ENCODE measurements around the gene UBE2G2.
A peak's percentile ranks its signal among the peaks of the same experiment; 100 is the strongest.

The UBE2G2 gene

GRCh38 chr21:44742418-44743153 is 59.0 kb downstream of the UBE2G2 start:
- peak in 1 of 2 donors; percentile 51 for DNase-seq

GRCh38 chr21:44741921-44742320 is 59.7 kb downstream of the UBE2G2 start:
- no peak for DNase-seq

- DNase-seq, result no peak
These were observed 60.9 kb downstream of the UBE2G2 start for GRCh38 chr21:44740742-44741141.

DNA sequence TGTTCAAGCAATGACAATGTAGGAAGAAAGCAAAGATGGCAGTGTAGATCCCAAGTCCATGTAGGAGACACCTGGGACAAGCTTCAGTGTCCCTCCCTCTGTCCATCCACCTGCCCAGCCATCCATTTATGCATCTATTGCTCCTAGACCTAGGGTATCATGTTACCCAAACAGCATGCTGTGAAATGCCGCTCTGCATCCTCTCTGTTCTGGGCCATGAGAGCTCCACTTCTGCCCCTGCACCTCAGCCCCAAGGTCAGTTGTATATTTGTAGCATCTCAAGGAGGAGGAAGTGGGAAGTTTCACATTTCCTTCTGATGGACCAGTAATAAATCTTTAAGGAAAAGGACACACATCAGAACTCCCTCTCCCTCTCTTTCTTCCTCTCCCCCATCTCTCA is 62.3 kb downstream of the UBE2G2 start:
- DNase-seq, result no peak

- no peak for DNase-seq
These were observed 63.0 kb downstream of the UBE2G2 start for GRCh38 chr21:44738621-44739020.

- DNase-seq, result no peak
These were observed 63.8 kb downstream of the UBE2G2 start for GRCh38 chr21:44737706-44738354.

GRCh38 chr21:44736291-44737004 is 65.2 kb downstream of the UBE2G2 start:
- no peak for DNase-seq

- no peak for DNase-seq
These were observed 65.8 kb downstream of the UBE2G2 start for GRCh38 chr21:44735821-44736220.

- DNase-seq, result no peak
These were observed 66.8 kb downstream of the UBE2G2 start for GRCh38 chr21:44734841-44735240.

DNA sequence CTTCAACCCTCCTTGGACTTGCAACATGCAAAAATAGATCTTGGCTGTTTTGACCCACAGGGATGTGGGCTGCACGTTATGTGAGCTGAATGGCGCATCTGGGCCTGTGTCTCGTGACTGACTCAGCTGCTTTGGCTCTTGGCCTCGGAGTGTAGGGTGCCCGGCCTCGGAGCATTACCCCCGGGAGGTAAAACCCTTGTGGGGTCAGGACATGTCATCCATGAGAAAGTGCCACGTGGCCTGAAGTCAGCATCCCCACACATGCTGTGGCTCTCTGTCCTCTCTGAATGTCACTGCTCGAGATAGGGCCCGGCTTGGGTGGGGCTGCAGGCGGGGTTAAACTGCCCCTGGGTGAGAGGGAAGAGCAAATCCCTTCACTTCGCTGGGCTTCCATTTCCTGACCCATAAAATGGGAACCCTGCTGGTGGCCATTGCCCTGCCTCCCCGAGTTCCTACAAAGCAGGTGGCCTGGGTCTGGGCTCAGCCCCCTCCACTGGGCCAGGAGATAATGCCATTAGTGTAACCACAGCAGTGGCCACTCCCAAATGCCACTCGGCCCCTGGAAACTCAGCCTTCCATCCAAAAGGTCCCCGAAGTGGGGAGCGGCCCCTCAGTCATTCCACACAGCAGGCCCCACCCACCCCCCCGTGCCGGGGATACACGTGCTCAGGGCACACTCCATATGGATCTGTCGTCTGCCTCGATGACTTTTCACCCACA is 67.4 kb downstream of the UBE2G2 start:
- no peak for DNase-seq

DNA sequence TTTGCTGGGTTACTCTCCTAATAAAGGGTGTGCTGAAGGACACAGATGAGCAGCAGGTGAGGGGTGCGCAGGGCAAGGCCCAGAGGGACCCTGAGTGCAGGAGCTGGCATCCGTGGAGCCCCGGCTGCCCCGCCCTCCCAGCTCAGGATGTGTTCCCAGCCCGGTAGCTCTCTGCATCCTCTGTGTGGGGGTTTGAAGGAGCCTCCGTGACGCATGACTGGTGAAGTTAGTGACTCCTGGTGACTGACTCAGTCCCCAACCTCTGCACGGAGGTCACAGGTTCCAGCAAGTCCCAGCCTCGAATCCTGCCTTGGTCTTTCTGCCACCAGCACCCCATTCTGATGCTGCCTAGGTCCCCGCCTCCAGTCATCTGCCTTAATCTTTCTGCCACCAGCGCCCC is 68.7 kb downstream of the UBE2G2 start:
- no peak for DNase-seq

GRCh38 chr21:44732263-44732662 is 69.4 kb downstream of the UBE2G2 start:
- no peak for DNase-seq

- DNase-seq, result no peak
These were observed 70.6 kb downstream of the UBE2G2 start for GRCh38 chr21:44730951-44731579.

GRCh38 chr21:44730028-44730395 is 71.6 kb downstream of the UBE2G2 start:
- no peak for DNase-seq

- DNase-seq, result no peak
These were observed 72.1 kb downstream of the UBE2G2 start for GRCh38 chr21:44729336-44730027.

- no peak for DNase-seq
These were observed 72.9 kb downstream of the UBE2G2 start for GRCh38 chr21:44728716-44729115.

DNA sequence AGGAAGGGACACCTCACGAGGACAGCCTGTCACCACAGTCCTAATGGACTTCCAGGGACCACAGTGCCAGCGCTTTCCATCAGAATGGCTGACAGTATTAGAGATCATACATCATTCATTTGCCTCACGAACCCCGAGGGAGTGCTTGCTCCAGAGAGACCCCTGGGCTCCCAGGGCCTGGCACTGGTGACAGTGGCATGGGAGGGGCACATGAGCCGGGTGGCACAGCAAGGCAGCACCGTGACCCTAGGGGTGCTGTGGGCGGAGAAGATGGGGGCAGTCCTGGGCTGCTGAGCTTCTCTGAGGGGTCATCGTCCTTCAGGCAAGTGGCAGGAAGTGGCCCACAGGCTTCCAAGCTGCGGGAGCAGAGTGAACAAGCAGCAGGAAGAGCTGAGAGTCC is 73.9 kb downstream of the UBE2G2 start:
- DNase-seq, result no peak

DNA sequence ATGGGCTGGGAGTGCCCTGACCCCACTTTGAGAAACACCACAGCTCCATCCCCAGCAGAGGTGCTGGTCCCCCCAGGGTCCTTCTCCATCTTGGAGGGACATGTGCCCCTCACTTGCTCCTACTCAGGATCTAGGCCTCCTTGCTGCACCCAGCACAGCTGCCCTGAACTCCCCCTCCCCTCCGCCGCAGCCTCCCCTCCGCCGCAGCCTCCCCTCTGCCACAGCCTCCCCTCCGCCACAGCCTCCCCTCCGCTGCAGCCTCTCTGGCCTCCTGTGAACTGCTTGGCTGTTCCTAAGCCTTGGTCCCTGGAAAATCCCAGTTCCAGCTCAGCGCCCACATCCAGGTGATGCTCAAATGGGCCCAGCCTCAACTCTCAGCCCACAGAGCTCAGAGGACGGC is 74.3 kb downstream of the UBE2G2 start:
- DNase-seq, result no peak

DNA sequence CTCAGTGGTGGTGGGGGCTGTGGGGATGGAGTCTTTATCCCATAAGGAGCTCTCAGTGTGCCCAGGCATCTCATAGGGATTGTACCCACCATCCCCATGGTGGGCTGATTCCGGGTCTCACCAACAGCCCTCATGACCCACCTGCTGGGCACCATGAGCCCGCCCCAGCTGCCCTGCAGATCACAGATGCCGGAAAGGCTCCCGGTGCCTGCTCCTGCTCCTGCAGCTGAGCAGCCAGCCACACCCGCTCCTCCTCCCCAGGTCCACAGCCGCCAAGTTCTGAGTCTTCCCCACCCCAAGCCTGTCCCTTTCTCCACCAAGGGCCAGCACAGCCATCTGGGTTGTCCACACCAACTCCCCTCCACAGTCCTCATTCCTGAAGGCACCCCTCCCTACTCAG is 74.8 kb downstream of the UBE2G2 start:
- DNase-seq, result no peak

GRCh38 chr21:44724926-44725325 is 76.7 kb downstream of the UBE2G2 start:
- DNase-seq, result no peak

DNA sequence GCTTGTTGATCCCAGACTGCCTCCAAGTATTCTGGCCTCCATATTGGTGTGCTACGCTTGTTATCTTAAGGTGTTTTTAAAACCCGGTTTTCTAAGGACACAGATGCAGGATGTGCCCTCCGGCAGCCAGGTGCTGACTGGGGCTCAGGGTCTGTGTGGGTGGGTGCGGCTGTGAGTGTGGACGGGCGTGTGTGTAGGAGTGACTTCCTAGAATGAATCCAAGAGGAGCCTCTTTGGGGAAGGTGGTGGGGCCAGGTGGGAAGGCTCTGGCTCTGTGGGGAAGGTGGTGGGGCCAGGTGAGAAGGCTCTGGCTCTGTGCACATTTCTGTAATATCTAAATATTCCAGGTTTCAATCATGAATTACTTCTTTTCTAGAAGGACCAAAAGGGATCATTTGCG is 77.4 kb downstream of the UBE2G2 start:
- DNase-seq, result no peak
